Esophagus squamous epithelium (tissue), 4 donors: Measurements from ENCODE around the gene SARM1.

Experiments used
- CTCF ChIP-seq, 6 experiments: fragments of 450-650 bp in 4 of 6; fragments of 200-600 bp in 2 of 6; sonication (generic) in 2 of 6; IDR thresholded peaks; one replicate each; pipeline ENCODE4 v1.5.1; 2016 to 2019; ENCODE audit warnings: antibody characterized with exemption in 6 of 6, mild to moderate bottlenecking in 4 of 6, moderate library complexity in 4 of 6
- POLR2A ChIP-seq, 4 donors: fragments of 450-650 bp; IDR thresholded peaks; one replicate each; pipeline ENCODE4 v1.6.1; 2017; ENCODE audit warnings: antibody characterized with exemption in 4 of 4, mild to moderate bottlenecking in 4 of 4, moderate library complexity in 3 of 4

- TF ChIP-seq CTCF (IDR thresholded peaks at IDR 0.05) (no peak), POLR2A (IDR thresholded peaks at IDR 0.05) (no peak)
These were observed 19.5 kb downstream of the SARM1 start for GRCh38 chr17:28390984-28391383.
